HEK293 (cell line): ENCODE measurements around the gene LRCH1.

ENCODE experiments used
- CTCF ChIA-PET: fragments of 350-600 bp; formaldehyde crosslinking; extraction: SDS; loops from one replicate; lab custom pipeline; 2021; ENCODE audit warnings: antibody characterized with exemption; lab: Yijun Ruan, JAX
- POLR2A ChIA-PET: fragments of 300-600 bp; formaldehyde crosslinking; extraction: SDS; loops from one replicate; lab custom pipeline; 2020; ENCODE audit warnings: antibody characterized with exemption, inconsistent platforms; lab: Yijun Ruan, JAX
- H3K27ac ChIP-seq: fragments of 200-500 bp; sonication (Bioruptor generic); 2 replicates; pipeline ENCODE4 v1.5.1; 2014; ENCODE audit warnings: low read depth, low read length, control low read depth, inconsistent platforms; ENCODE audit errors: extremely low read depth
- H3K36me3 ChIP-seq, 2 experiments: fragments of 200-500 bp in 1 of 2; sonication (Bioruptor generic) in 1 of 2; 1 replicate in 1 of 2; 2 replicates in 1 of 2; pipeline ENCODE4 v1.5.1; 2014 to 2017; ENCODE audit warnings: inconsistent platforms in 2 of 2, low read length in 2 of 2; ENCODE audit not compliant: control insufficient read depth in 2 of 2, insufficient read depth in 1 of 2
- H3K4me1 ChIP-seq: fragments of 200-500 bp; sonication (Bioruptor generic); 2 replicates; pipeline ENCODE4 v1.5.1; 2014; ENCODE audit warnings: mild to moderate bottlenecking, low read length, inconsistent platforms; ENCODE audit not compliant: control insufficient read depth, insufficient read depth
- H3K4me3 ChIP-seq: 2 replicates; pipeline ENCODE4 v1.5.1; 2011; ENCODE audit warnings: low read depth, mild to moderate bottlenecking, control low read depth, low read length, moderate library complexity
- H3K9me3 ChIP-seq: fragments of 200-500 bp; sonication (Bioruptor generic); 2 replicates; pipeline ENCODE4 v1.5.1; 2014; ENCODE audit warnings: low read depth, low read length, inconsistent platforms; ENCODE audit not compliant: control insufficient read depth, insufficient read depth
- GLIS1 ChIP-seq: fragments of 450-650 bp; formaldehyde crosslinking; IDR thresholded peaks from 2 replicates; pipeline ENCODE4 v1.5.1; 2016; ENCODE audit warnings: missing biosample characterization, missing genetic modification characterization
- SP2 ChIP-seq: fragments of 450-650 bp; formaldehyde crosslinking; IDR thresholded peaks from 2 replicates; pipeline ENCODE4 v1.5.1; 2016; ENCODE audit warnings: missing biosample characterization, missing genetic modification characterization
- TCF7L2 ChIP-seq: IDR thresholded peaks from 2 replicates; pipeline ENCODE4 v1.6.1; 2011; ENCODE audit warnings: low read depth, mild to moderate bottlenecking, inconsistent platforms, low read length, moderate library complexity, borderline replicate concordance
- TRIM28 ChIP-seq: IDR thresholded peaks from 2 replicates; pipeline ENCODE4 v1.6.1; 2011; ENCODE audit warnings: low read length, control low read depth, borderline replicate concordance
- ZNF112 ChIP-seq: fragments of 450-650 bp; formaldehyde crosslinking; IDR thresholded peaks from 2 replicates; pipeline ENCODE4 v1.5.0; 2017; ENCODE audit warnings: missing biosample characterization, missing genetic modification characterization
- ZNF157 ChIP-seq: fragments of 450-650 bp; formaldehyde crosslinking; IDR thresholded peaks from 2 replicates; pipeline ENCODE4 v1.5.1; 2016; ENCODE audit warnings: missing biosample characterization, missing genetic modification characterization
- ZNF16 ChIP-seq: fragments of 450-650 bp; formaldehyde crosslinking; IDR thresholded peaks from 2 replicates; pipeline ENCODE4 v1.5.1; 2016; ENCODE audit warnings: low read depth, missing biosample characterization, missing genetic modification characterization
- ZNF19 ChIP-seq: fragments of 450-650 bp; formaldehyde crosslinking; IDR thresholded peaks from 2 replicates; pipeline ENCODE4; 2016; ENCODE audit warnings: missing biosample characterization, missing genetic modification characterization, low read depth
- ZNF274 ChIP-seq, 2 experiments: fragments of 200-500 bp in 1 of 2; fragments of 450-650 bp in 1 of 2; sonication (Bioruptor generic) in 1 of 2; formaldehyde crosslinking in 1 of 2; IDR thresholded peaks; 2 replicates each; pipeline versions ENCODE4 v1.5.1 to v1.6.1; 2014 to 2016; ENCODE audit warnings: borderline replicate concordance in 1 of 2, inconsistent platforms in 1 of 2, low read length in 1 of 2, missing biosample characterization in 1 of 2, missing genetic modification characterization in 1 of 2
- ZNF560 ChIP-seq: fragments of 450-650 bp; formaldehyde crosslinking; IDR thresholded peaks from 2 replicates; pipeline ENCODE4 v1.5.1; 2017; ENCODE audit warnings: missing biosample characterization, missing genetic modification characterization, borderline replicate concordance
- TF ChIP-seq, protein P1 (sequence below): IDR thresholded peaks from 2 replicates; pipeline ENCODE4 v1.6.1; 2011; ENCODE audit warnings: mild to moderate bottlenecking, low read depth, low read length, borderline replicate concordance
- TF ChIP-seq, protein P2 (sequence below): fragments of 450-650 bp; formaldehyde crosslinking; IDR thresholded peaks from 2 replicates; pipeline ENCODE4 v1.5.1; 2016; ENCODE audit warnings: missing biosample characterization, missing genetic modification characterization
- TF ChIP-seq, protein P3 (sequence below): fragments of 450-650 bp; formaldehyde crosslinking; optimal IDR thresholded peaks from 2 replicates; pipeline ENCODE3; 2016; ENCODE audit warnings: missing biosample characterization, mild to moderate bottlenecking, missing genetic modification characterization
- TF ChIP-seq, protein P4 (sequence below): fragments of 450-650 bp; formaldehyde crosslinking; IDR thresholded peaks from 2 replicates; pipeline ENCODE4 v1.5.1; 2016; ENCODE audit warnings: missing biosample characterization, missing genetic modification characterization
- TF ChIP-seq, protein P5 (sequence below): fragments of 450-650 bp; formaldehyde crosslinking; IDR thresholded peaks from 2 replicates; pipeline ENCODE4 v1.5.1; 2016; ENCODE audit warnings: missing biosample characterization, missing genetic modification characterization, low read depth
- TF ChIP-seq, protein P6 (sequence below): fragments of 450-650 bp; formaldehyde crosslinking; IDR thresholded peaks from 2 replicates; pipeline ENCODE4 v1.5.1; 2016; ENCODE audit warnings: missing biosample characterization, missing genetic modification characterization

Gene LRCH1

DNA sequence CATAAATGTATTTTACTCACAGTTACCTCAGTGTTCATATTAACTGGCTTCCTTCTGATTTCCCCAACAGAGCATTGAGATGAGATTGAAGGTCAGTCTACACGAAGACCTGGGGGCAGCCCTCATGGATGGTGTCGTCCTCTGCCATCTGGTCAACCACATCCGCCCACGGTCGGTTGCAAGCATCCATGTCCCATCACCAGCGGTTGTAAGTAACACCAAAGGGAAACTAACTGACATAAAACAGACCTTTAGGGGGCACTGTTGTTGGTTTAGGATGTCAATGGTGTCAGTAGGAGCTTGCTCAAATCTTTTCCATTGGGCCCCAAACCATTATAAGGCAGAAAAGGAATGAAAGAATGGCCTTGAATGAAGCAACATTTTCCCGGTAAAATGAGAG is 175.8 kb downstream of the LRCH1 start:
- H3K4me1 ChIP-seq, result no peaks in the 10 kb centered on the region
- CTCF ChIA-PET, result interaction anchor here (0.9 kb wide), 1 partner anchor 133 kb away, joined by 3 read pairs; no protein-coding TSS in a partner anchor
- no peaks in the 10 kb centered on the region for H3K9me3 ChIP-seq
- peaks cover 17 to 46% of the 10 kb centered on the region in 2 experiments for H3K36me3 ChIP-seq
- H3K27ac ChIP-seq, result no peak overlapping the region
- no peak overlapping the region for H3K4me3 ChIP-seq
- POLR2A ChIA-PET, result no interaction called here
- TF ChIP-seq, protein P1, sequence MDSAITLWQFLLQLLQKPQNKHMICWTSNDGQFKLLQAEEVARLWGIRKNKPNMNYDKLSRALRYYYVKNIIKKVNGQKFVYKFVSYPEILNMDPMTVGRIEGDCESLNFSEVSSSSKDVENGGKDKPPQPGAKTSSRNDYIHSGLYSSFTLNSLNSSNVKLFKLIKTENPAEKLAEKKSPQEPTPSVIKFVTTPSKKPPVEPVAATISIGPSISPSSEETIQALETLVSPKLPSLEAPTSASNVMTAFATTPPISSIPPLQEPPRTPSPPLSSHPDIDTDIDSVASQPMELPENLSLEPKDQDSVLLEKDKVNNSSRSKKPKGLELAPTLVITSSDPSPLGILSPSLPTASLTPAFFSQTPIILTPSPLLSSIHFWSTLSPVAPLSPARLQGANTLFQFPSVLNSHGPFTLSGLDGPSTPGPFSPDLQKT, result no peak
- TF ChIP-seq ZNF274 (IDR thresholded peaks at IDR 0.05; ENCODE audit: low read length) (no peak), ZNF274 (tag by site-specific recombination; IDR thresholded peaks at IDR 0.05; ENCODE audit: borderline replicate concordance) (no peak), ZNF112 (no peak), ZNF16 (tag by site-specific recombination) (no peak)

DNA sequence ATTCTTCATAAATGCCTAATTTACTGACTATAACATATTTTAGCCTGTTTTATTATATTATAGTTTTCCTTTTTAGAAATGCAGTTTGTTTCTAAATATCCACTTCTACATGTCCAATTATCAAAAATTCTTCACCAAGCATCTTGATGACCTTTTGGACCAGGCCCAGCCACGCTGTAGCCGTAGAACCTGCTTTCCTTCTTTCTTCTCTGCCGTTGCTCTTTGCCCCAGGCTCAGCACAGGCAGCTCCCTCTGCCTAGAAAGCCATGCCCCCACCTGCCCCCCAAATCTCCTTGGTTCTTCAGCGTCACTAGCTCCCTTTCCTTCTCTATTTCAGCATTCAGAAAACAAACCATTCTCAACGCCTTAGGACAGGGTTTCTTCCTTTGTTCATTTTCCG is 178.6 kb downstream of the LRCH1 start:
- peaks cover 6 to 29% of the 10 kb centered on the region in 2 experiments; a peak in 2 of 3 replicates for H3K36me3 ChIP-seq
- H3K4me1 ChIP-seq, result no peaks in the 10 kb centered on the region
- TF ChIP-seq SP2 (tag by site-specific recombination) (no peak), TCF7L2 (no peak), TRIM28 (no peak), ZNF560 (tag by site-specific recombination) (no peak), ZNF19 (no peak), GLIS1 (tag by site-specific recombination) (no peak), ZNF157 (tag by site-specific recombination) (no peak)
- TF ChIP-seq, protein P2, sequence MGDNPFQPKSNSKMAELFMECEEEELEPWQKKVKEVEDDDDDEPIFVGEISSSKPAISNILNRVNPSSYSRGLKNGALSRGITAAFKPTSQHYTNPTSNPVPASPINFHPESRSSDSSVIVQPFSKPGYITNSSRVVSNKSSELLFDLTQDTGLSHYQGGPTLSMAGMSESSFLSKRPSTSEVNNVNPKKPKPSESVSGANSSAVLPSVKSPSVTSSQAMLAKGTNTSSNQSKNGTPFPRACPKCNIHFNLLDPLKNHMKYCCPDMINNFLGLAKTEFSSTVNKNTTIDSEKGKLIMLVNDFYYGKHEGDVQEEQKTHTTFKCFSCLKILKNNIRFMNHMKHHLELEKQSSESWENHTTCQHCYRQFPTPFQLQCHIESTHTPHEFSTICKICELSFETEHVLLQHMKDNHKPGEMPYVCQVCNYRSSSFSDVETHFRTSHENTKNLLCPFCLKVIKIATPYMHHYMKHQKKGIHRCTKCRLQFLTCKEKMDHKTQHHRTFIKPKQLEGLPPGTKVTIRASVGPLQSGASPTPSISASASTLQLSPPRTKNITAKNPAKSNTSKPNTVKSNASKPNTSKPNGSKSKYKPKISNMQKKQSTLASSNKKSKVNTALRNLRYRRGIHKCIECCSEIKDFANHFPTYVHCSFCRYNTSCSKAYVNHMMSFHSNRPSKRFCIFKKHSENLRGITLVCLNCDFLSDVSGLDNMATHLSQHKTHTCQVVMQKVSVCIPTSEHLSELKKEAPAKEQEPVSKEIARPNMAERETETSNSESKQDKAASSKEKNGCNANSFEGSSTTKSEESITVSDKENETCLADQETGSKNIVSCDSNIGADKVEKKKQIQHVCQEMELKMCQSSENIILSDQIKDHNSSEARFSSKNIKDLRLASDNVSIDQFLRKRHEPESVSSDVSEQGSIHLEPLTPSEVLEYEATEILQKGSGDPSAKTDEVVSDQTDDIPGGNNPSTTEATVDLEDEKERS (tag by site-specific recombination), result no peak
- TF ChIP-seq, protein P3, sequence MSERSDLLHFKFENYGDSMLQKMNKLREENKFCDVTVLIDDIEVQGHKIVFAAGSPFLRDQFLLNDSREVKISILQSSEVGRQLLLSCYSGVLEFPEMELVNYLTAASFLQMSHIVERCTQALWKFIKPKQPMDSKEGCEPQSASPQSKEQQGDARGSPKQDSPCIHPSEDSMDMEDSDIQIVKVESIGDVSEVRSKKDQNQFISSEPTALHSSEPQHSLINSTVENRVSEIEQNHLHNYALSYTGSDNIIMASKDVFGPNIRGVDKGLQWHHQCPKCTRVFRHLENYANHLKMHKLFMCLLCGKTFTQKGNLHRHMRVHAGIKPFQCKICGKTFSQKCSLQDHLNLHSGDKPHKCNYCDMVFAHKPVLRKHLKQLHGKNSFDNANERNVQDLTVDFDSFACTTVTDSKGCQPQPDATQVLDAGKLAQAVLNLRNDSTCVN, result no peak
- TF ChIP-seq, protein P4, sequence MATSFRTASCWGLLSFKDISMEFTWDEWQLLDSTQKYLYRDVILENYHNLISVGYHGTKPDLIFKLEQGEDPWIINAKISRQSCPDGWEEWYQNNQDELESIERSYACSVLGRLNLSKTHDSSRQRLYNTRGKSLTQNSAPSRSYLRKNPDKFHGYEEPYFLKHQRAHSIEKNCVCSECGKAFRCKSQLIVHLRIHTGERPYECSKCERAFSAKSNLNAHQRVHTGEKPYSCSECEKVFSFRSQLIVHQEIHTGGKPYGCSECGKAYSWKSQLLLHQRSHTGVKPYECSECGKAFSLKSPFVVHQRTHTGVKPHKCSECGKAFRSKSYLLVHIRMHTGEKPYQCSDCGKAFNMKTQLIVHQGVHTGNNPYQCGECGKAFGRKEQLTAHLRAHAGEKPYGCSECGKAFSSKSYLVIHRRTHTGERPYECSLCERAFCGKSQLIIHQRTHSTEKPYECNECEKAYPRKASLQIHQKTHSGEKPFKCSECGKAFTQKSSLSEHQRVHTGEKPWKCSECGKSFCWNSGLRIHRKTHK, result no peak
- TF ChIP-seq, protein P5, sequence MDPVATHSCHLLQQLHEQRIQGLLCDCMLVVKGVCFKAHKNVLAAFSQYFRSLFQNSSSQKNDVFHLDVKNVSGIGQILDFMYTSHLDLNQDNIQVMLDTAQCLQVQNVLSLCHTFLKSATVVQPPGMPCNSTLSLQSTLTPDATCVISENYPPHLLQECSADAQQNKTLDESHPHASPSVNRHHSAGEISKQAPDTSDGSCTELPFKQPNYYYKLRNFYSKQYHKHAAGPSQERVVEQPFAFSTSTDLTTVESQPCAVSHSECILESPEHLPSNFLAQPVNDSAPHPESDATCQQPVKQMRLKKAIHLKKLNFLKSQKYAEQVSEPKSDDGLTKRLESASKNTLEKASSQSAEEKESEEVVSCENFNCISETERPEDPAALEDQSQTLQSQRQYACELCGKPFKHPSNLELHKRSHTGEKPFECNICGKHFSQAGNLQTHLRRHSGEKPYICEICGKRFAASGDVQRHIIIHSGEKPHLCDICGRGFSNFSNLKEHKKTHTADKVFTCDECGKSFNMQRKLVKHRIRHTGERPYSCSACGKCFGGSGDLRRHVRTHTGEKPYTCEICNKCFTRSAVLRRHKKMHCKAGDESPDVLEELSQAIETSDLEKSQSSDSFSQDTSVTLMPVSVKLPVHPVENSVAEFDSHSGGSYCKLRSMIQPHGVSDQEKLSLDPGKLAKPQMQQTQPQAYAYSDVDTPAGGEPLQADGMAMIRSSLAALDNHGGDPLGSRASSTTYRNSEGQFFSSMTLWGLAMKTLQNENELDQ (tag by site-specific recombination), result no peak
- TF ChIP-seq, protein P6, sequence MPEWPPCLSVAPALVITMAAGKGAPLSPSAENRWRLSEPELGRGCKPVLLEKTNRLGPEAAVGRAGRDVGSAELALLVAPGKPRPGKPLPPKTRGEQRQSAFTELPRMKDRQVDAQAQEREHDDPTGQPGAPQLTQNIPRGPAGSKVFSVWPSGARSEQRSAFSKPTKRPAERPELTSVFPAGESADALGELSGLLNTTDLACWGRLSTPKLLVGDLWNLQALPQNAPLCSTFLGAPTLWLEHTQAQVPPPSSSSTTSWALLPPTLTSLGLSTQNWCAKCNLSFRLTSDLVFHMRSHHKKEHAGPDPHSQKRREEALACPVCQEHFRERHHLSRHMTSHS (tag by site-specific recombination), result no peak
- ChIA-PET CTCF (interaction anchor here (0.6 to 1.2 kb wide), 2 partner anchors 11 to 148 kb away, joined by 3 to 4 read pairs; no protein-coding TSS in a partner anchor), POLR2A (interaction anchor here (0.6 kb wide), 1 partner anchor 33 kb away, joined by 3 read pairs; no protein-coding TSS in a partner anchor)
- no peak overlapping the region for H3K27ac ChIP-seq
- no peak overlapping the region for H3K4me3 ChIP-seq
- H3K9me3 ChIP-seq, result no peaks in the 10 kb centered on the region
